Kasumi-1 (cell line): ENCODE data around the gene COX8C.

Experiments used
- DNase-seq, 2 experiments: peaks; one replicate each; lab custom pipeline; 2025; lab: John Stamatoyannopoulos, UW

COX8C gene, protein sequence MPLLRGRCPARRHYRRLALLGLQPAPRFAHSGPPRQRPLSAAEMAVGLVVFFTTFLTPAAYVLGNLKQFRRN

DNA sequence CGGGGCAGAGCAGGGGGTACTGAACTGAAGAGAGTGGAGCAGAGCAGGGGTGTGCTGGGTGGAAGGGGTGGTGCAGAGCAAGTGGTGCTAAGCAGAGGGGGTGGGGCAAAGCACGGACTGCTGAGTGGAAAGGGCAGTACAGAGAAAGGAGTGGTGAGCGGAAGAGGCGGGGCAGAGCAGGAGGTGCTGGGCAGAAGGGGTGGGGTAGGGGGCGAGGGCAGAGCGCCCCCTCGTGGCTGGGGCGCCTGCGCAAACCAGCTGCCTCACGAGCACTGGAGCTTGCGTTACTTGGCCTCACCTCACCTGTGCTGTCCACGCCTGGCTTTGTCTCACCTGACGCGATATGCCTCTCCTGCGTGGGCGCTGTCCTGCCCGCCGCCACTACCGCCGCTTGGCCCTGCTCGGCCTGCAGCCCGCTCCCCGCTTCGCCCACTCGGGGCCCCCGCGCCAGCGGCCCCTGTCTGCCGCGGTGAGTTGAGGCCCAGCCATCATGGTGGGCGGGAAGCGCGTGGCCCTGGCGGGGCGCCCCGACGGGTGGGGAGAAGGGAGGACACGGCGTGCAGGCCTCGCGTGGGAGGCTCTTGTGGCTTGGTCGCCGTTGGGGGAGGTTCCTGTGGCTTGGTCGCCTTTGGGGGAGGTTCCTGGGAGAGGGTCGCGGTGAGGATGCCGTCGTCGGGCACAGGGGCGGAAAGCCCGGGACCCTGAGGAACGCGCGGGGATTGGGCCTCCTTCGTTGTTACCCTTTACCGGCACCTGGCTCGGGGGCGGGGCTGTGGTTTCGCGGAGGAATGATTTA, at the start of gene COX8C:
TSS of gene COX8C (plus strand) at position 257 of the 796 bp plus-strand sequence. CDS start at position 344, 87 bp downstream.
- no peak for DNase-seq

DNA sequence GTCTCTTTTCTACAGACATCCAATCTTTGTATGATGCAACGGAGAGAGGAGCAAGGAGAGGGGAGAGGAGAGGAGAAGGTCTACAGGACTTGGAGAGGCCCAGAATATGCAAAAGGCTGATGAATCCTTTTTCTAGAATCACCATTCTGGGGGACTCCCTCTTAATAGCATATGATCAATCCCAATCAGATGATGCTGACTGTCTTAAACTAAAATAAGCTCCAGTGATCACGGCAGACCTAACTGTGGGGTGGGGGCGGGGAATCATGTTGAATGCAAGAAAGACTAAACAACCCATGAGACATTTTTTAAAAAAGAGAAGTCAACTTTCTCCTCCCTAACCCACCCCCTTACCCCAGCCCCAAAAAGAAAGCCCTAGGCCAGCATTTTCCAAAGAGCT, 47.6 kb upstream of the COX8C start:
- no peak for DNase-seq

GRCh38 chr14:93299866-93300265, 47.1 kb upstream of the COX8C start:
- no peak for DNase-seq

GRCh38 chr14:93301821-93302447, 45.0 kb upstream of the COX8C start:
- no peak for DNase-seq

- DNase-seq = no peak
Measured at GRCh38 chr14:93302688-93303581, 44.0 kb upstream of the COX8C start.

DNA sequence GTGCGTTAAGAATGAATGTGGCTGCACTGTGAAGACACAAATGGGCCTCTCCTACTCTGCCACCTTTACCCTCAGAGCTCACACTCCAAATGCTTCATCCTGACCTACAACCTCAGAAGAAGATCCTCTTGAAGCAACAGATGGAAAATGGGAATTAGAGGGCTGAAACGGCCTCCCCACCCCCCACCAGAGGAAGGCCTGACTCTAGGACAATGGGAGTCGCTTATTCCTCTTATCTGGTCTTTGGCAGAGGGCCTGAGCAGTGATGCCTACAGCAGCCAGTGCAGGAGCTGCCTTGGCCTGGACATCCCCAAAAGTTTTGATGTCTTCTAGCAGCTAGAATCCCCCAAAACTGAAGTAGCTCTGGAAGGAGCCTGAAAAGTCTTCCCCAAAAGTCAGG, 43.3 kb upstream of the COX8C start:
- DNase-seq = no peak

- DNase-seq = no peak
Measured at GRCh38 chr14:93304771-93305170, 42.2 kb upstream of the COX8C start.

GRCh38 chr14:93305725-93306418, 41.1 kb upstream of the COX8C start:
- no peak for DNase-seq

- no peak for DNase-seq
Measured at GRCh38 chr14:93306812-93307211, 40.2 kb upstream of the COX8C start.

- DNase-seq = no peak
Measured at GRCh38 chr14:93308686-93309345, 38.2 kb upstream of the COX8C start.

DNA sequence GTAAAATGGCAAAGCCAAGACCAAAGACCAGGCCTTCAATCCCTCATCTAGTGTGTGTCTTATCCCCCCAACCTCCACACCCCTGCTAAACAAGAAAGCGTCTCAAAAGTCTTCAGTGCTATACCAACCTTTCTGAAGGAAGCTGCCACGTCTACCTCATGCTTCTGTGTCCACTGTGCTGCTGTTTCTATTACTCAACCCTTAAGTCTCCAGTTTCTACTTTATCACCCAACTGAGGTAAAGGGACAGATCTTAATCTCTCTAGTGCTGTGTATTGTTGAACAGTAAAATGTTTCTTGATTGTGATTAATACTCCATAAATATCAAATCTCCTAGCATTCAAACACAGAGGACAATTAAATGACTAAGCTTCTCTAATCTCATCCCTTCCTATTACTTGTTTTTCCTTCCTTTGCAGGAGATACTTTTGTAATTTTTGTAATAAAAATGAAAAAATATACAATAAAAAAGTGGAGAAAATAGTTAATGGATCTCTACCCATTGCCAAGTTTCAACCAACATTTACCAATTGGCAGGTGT, 37.5 kb upstream of the COX8C start:
- no peak for DNase-seq

DNA sequence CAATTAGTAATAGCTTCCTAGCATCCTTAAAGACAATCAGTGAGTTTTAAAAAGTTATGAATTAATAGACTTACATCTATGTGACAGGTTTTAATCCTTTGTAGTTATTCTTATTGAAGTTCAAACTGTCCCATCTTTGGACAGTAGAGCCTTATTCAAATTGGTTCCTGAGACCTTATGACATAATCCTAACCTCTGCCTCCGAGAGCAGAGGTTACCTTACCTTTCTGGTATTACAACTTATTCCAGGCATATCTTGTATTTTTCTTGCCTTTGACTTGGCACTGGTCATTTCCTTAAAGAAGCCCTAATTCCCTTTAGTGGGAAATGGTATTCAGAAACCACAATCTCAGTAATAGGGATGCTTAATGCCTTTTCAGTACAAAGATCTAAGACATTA, 35.9 kb upstream of the COX8C start:
- DNase-seq = no peak

- DNase-seq = no peak
Measured at GRCh38 chr14:93315575-93315974, 31.4 kb upstream of the COX8C start.

- DNase-seq = no peak
Measured at GRCh38 chr14:93316716-93317115, 30.3 kb upstream of the COX8C start.

DNA sequence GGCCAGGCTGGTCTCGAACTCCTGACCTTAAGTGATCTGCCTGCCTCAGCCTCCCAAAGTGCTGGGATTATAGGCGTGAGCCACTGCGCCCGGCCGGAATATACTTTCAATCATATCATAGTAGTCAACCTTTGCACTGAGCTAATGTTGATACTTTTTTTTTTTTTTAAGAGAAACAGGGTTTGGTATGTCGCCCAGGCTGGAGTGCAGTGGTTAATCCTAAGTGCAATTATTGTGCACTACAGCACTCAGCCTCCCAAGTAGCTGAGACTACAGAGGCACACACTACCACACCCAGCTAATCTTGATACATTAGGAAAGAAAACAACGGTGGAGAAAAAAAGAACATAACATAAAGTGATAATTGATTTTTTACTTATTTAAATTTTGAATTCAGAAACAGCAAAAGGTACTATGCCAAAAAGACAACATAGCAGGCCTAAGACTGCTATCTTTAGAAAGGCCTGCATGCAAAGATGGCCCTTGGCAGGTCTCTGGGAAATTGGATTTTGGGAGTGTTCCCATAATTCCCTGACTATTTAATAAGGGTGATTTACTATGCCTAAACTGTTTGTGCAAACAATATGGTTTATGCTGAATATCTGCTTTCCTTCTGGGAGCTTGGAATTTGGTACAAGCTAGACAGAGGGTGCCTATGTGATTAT, 29.6 kb upstream of the COX8C start:
- no peak for DNase-seq

GRCh38 chr14:93317875-93318807, 28.8 kb upstream of the COX8C start:
- DNase-seq = peak; percentile 69 to 82

GRCh38 chr14:93318927-93319326, 28.1 kb upstream of the COX8C start:
- DNase-seq = no peak

DNA sequence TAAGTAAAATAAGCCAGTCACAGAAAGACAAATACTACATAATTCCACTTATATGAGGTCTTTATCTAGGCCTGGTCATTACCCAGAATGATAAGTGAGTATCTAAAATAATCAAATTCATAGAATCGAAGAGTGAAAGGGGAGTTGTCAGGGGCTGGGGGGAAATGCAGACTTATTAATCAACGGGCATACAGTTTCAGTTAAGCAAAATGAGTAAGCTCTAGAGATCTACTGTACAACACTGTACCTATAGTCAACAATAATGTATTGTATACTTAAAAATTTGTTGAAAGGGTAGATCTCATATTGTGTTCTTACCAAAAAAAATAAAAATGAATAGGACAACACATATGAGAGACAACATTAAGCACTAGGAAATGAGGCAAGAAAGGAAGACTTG, 27.5 kb upstream of the COX8C start:
- no peak for DNase-seq

- peak; percentile 19 to 24 for DNase-seq
Measured at GRCh38 chr14:93319958-93320357, 27.0 kb upstream of the COX8C start.
